Measurements from ENCODE around the gene CIT.

Gene CIT

GRCh38 chr12:119850330-119850729, 26.8 kb downstream of the CIT start:
- no peak for DNase-seq (ENCODE audit: low spot score)

GRCh38 chr12:119843100-119843499, 34.0 kb downstream of the CIT start:
- no peak for DNase-seq (ENCODE audit: low spot score)

- no peak for DNase-seq (ENCODE audit: low spot score)
Observed at GRCh38 chr12:119842380-119842779, 34.7 kb downstream of the CIT start.

GRCh38 chr12:119841433-119842210, 35.5 kb downstream of the CIT start:
- no peak for DNase-seq (ENCODE audit: low spot score)

GRCh38 chr12:119840582-119840981, 36.5 kb downstream of the CIT start:
- no peak for DNase-seq (ENCODE audit: low spot score)

- no peak for DNase-seq (ENCODE audit: low spot score)
Observed at GRCh38 chr12:119840168-119840567, 37.0 kb downstream of the CIT start.

GRCh38 chr12:119838826-119839600, 38.1 kb downstream of the CIT start:
- DNase-seq (ENCODE audit: low spot score): no peak

GRCh38 chr12:119836781-119837180, 40.3 kb downstream of the CIT start:
- DNase-seq (ENCODE audit: low spot score): no peak

- no peak for DNase-seq (ENCODE audit: low spot score)
Observed at GRCh38 chr12:119835068-119835467, 42.1 kb downstream of the CIT start.

GRCh38 chr12:119829439-119829838, 47.7 kb downstream of the CIT start:
- DNase-seq (ENCODE audit: low spot score): no peak

GRCh38 chr12:119828300-119828699, 48.8 kb downstream of the CIT start:
- DNase-seq (ENCODE audit: low spot score): no peak

GRCh38 chr12:119827760-119828159, 49.4 kb downstream of the CIT start:
- DNase-seq (ENCODE audit: low spot score): no peak

GRCh38 chr12:119826661-119827445, 50.3 kb downstream of the CIT start:
- DNase-seq (ENCODE audit: low spot score): no peak

- DNase-seq (ENCODE audit: low spot score): no peak
Observed at GRCh38 chr12:119825262-119825661, 51.9 kb downstream of the CIT start.

GRCh38 chr12:119822046-119822445, 55.1 kb downstream of the CIT start:
- no peak for DNase-seq (ENCODE audit: low spot score)

GRCh38 chr12:119819322-119819721, 57.8 kb downstream of the CIT start:
- DNase-seq (ENCODE audit: low spot score): no peak

GRCh38 chr12:119817546-119818343, 59.4 kb downstream of the CIT start:
- no peak for DNase-seq (ENCODE audit: low spot score)

- DNase-seq (ENCODE audit: low spot score): no peak
Observed at GRCh38 chr12:119809023-119809422, 68.1 kb downstream of the CIT start.

- DNase-seq (ENCODE audit: low spot score): no peak
Observed at GRCh38 chr12:119808441-119808840, 68.7 kb downstream of the CIT start.

GRCh38 chr12:119807380-119807779, 69.7 kb downstream of the CIT start:
- no peak for DNase-seq (ENCODE audit: low spot score)

- DNase-seq (ENCODE audit: low spot score): no peak
Observed at GRCh38 chr12:119804011-119804641, 73.0 kb downstream of the CIT start.
